Measurements from ENCODE around the gene PSME3. TPM values are rescaled to one million over a fixed set of nuclear protein-coding genes. Genes with fewer than 3 reads are reported as not detected.
A peak's percentile ranks its signal among the peaks of the same experiment; 100 is the strongest.

Gene PSME3
- total RNA-seq, 1 experiment from 2014 or later: 192 TPM

GRCh38 chr17:42832934-42833766, at the start of gene PSME3 (continued):
- TF ChIP-seq ETV6 (CRISPR knock-in tag; IDR thresholded peaks at IDR 0.05) (peak; percentile 38; the same call in 1 of the 2 replicates), ZBTB43 (CRISPR knock-in tag; IDR thresholded peaks at IDR 0.05) (no peak), SMAD4 (CRISPR knock-in tag; IDR thresholded peaks at IDR 0.05) (peak; percentile 67; the same call in 1 of the 2 replicates), IRF1 (CRISPR knock-in tag; IDR thresholded peaks at IDR 0.05) (0 out of 2 replicates have a peak, but pooled peaks have one; percentile 60), ZNF416 (CRISPR knock-in tag; IDR thresholded peaks at IDR 0.05) (no peak; the same call in 1 of the 2 replicates), ZMAT4 (CRISPR knock-in tag; IDR thresholded peaks at IDR 0.05) (peak; percentile 67; the same call in 1 of the 2 replicates), MYBL2 (CRISPR knock-in tag; IDR thresholded peaks at IDR 0.05) (no peak), ZNF317 (CRISPR knock-in tag; IDR thresholded peaks at IDR 0.05; ENCODE audit: borderline replicate concordance, low read depth) (no peak), NR2C2 (CRISPR knock-in tag; IDR thresholded peaks at IDR 0.05) (no peak), ZNF263 (CRISPR knock-in tag; IDR thresholded peaks at IDR 0.05; ENCODE audit: low read depth) (no peak), SP1 (CRISPR knock-in tag; conservative IDR thresholded peaks at IDR 0.05) (no peak), ERG (CRISPR knock-in tag; IDR thresholded peaks at IDR 0.05) (no peak), CDX4 (CRISPR knock-in tag; IDR thresholded peaks at IDR 0.05; ENCODE audit: borderline replicate concordance) (no peak), ZNF219 (CRISPR knock-in tag; IDR thresholded peaks at IDR 0.05; ENCODE audit: borderline replicate concordance) (no peak), NFATC4 (CRISPR knock-in tag; IDR thresholded peaks at IDR 0.05) (no peak), ATF2 (CRISPR knock-in tag; IDR thresholded peaks at IDR 0.05; ENCODE audit: borderline replicate concordance, low read depth) (no peak), ZNF281 (CRISPR knock-in tag; IDR thresholded peaks at IDR 0.05) (0 out of 2 replicates have a peak, but pooled peaks have one; percentile 40), ZNF512 (CRISPR knock-in tag; IDR thresholded peaks at IDR 0.05; ENCODE audit: borderline replicate concordance) (no peak), ZBTB21 (CRISPR knock-in tag; IDR thresholded peaks at IDR 0.05; ENCODE audit: borderline replicate concordance) (no peak), OVOL2 (CRISPR knock-in tag; IDR thresholded peaks at IDR 0.05; ENCODE audit: borderline replicate concordance) (no peak), NR1H2 (CRISPR knock-in tag; IDR thresholded peaks at IDR 0.05) (no peak), ELF4 (CRISPR knock-in tag; IDR thresholded peaks at IDR 0.05; ENCODE audit: low read depth) (no peak), CREB1 (CRISPR knock-in tag; IDR thresholded peaks at IDR 0.05) (peak; percentile 88; the same call in 1 of the 2 replicates), AFF4 (CRISPR knock-in tag; IDR thresholded peaks at IDR 0.05; ENCODE audit: borderline replicate concordance) (no peak)

Measured in WTC11 (cell line).